NCI-H524 treated with DMSO at 0.1 percent for 48 hours (cell line): ENCODE results near the gene TPRG1.

Experiments used
- DNase-seq: peaks from one replicate; lab custom pipeline; 2025; lab: John Stamatoyannopoulos, UW

The TPRG1 gene

GRCh38 chr3:189282189-189282588 lies 110.4 kb downstream of the TPRG1 start:
- DNase-seq = no peak

GRCh38 chr3:189282741-189283140 lies 111.0 kb downstream of the TPRG1 start:
- DNase-seq = no peak

- DNase-seq = no peak
These were observed 114.4 kb downstream of the TPRG1 start for GRCh38 chr3:189286188-189286587.

- DNase-seq = no peak
These were observed 115.1 kb downstream of the TPRG1 start for GRCh38 chr3:189286916-189287315.

- no peak for DNase-seq
These were observed 116.8 kb downstream of the TPRG1 start for GRCh38 chr3:189288348-189289235.

- no peak for DNase-seq
These were observed 117.5 kb downstream of the TPRG1 start for GRCh38 chr3:189289251-189289650.

GRCh38 chr3:189292667-189293484 lies 121.1 kb downstream of the TPRG1 start:
- no peak for DNase-seq

GRCh38 chr3:189294649-189295048 lies 122.9 kb downstream of the TPRG1 start:
- no peak for DNase-seq

- DNase-seq = no peak
These were observed 123.3 kb downstream of the TPRG1 start for GRCh38 chr3:189295089-189295488.

- no peak for DNase-seq
These were observed 126.2 kb downstream of the TPRG1 start for GRCh38 chr3:189297932-189298331.

- no peak for DNase-seq
These were observed 127.0 kb downstream of the TPRG1 start for GRCh38 chr3:189298469-189299375.

- DNase-seq = no peak
These were observed 128.6 kb downstream of the TPRG1 start for GRCh38 chr3:189300345-189300744.

GRCh38 chr3:189301479-189301878 lies 129.7 kb downstream of the TPRG1 start:
- no peak for DNase-seq

- DNase-seq = no peak
These were observed 131.8 kb downstream of the TPRG1 start for GRCh38 chr3:189303584-189303983.

GRCh38 chr3:189304465-189305351 lies 132.9 kb downstream of the TPRG1 start:
- no peak for DNase-seq

GRCh38 chr3:189305412-189305811 lies 133.6 kb downstream of the TPRG1 start:
- DNase-seq = no peak

GRCh38 chr3:189307963-189308362 lies 136.2 kb downstream of the TPRG1 start:
- DNase-seq = no peak

- DNase-seq = no peak
These were observed 136.8 kb downstream of the TPRG1 start for GRCh38 chr3:189308608-189309007.

GRCh38 chr3:189309400-189309975 lies 137.7 kb downstream of the TPRG1 start:
- DNase-seq = no peak

- peak; percentile 4 for DNase-seq
These were observed 139.8 kb downstream of the TPRG1 start for GRCh38 chr3:189311521-189311920.

- no peak for DNase-seq
These were observed 141.1 kb downstream of the TPRG1 start for GRCh38 chr3:189312866-189313265.
